Mesenchymal stem cell (in vitro differentiated cells and primary cell): ENCODE data around the gene SLC1A5.
"Not testable (repeated sequence)": the region's sequence is repeated elsewhere in the genome, so short reads cannot be mapped to it uniquely, and the experiment has no call there.

Source experiments
- DNase-seq: peaks from one replicate; pipeline ENCODE4 v3.0.0-alpha.2; 2013
- H2AFZ ChIP-seq: one replicate; pipeline ENCODE4 v1.6.1; 2013; ENCODE audit warnings: low read depth, mild to moderate bottlenecking, control low read depth, inconsistent platforms, low read length, moderate library complexity
- H2AK5ac ChIP-seq: 2 replicates; pipeline ENCODE4 v1.6.1; 2013; ENCODE audit warnings: low read length, moderate library complexity, mild to moderate bottlenecking, inconsistent platforms; ENCODE audit not compliant: severe bottlenecking
- H2BK120ac ChIP-seq: one replicate; pipeline ENCODE4 v1.6.1; 2013; ENCODE audit warnings: low read depth, mild to moderate bottlenecking, inconsistent platforms, low read length, moderate library complexity
- H2BK12ac ChIP-seq, 2 experiments: one replicate each; pipeline ENCODE4 v1.6.1; 2013; ENCODE audit warnings: inconsistent platforms in 2 of 2, low read length in 2 of 2, mild to moderate bottlenecking in 2 of 2, moderate library complexity in 2 of 2, control low read depth in 1 of 2
- H2BK15ac ChIP-seq: one replicate; pipeline ENCODE4 v1.6.1; 2013; ENCODE audit warnings: mild to moderate bottlenecking, low read depth, inconsistent platforms; ENCODE audit not compliant: poor library complexity, severe bottlenecking
- H2BK5ac ChIP-seq: 2 replicates; pipeline ENCODE4 v1.6.1; 2013; ENCODE audit warnings: low read depth, mild to moderate bottlenecking, low read length, control low read depth, inconsistent platforms; ENCODE audit not compliant: poor library complexity, severe bottlenecking
- H3K14ac ChIP-seq, 2 experiments: one replicate each; pipeline ENCODE4 v1.6.1; 2013; ENCODE audit warnings: inconsistent platforms in 2 of 2, low read length in 2 of 2, control low read depth in 1 of 2, mild to moderate bottlenecking in 1 of 2, moderate library complexity in 1 of 2
- H3K18ac ChIP-seq, 2 experiments: one replicate each; pipeline ENCODE4 v1.6.1; 2013; ENCODE audit warnings: inconsistent platforms in 2 of 2, low read length in 2 of 2, control low read depth in 1 of 2, low read depth in 1 of 2, mild to moderate bottlenecking in 1 of 2
- H3K23ac ChIP-seq, 2 experiments: one replicate each; pipeline ENCODE4 v1.6.1; 2013; ENCODE audit warnings: inconsistent platforms in 2 of 2, low read length in 2 of 2, mild to moderate bottlenecking in 2 of 2, moderate library complexity in 2 of 2, control low read depth in 1 of 2
- H3K27ac ChIP-seq: 2 replicates; pipeline ENCODE4 v1.5.1; 2013; ENCODE audit warnings: mild to moderate bottlenecking, moderate library complexity, low read length, control low read depth, inconsistent platforms; ENCODE audit not compliant: poor library complexity, severe bottlenecking
- H3K27me3 ChIP-seq, 2 experiments: 2 replicates each; pipeline versions ENCODE4 v1.6.1 to v1.7.0; 2013; ENCODE audit warnings: low read length in 2 of 2, mild to moderate bottlenecking in 2 of 2, moderate library complexity in 2 of 2, control low read depth in 1 of 2, inconsistent platforms in 1 of 2; ENCODE audit not compliant: control insufficient read depth in 1 of 2, insufficient read depth in 1 of 2
- H3K36me3 ChIP-seq, 2 experiments: 2 replicates each; pipeline versions ENCODE4 v1.6.1 to v1.7.0; 2013; ENCODE audit warnings: low read length in 2 of 2, control low read depth in 1 of 2, inconsistent platforms in 1 of 2, low read depth in 1 of 2, mild to moderate bottlenecking in 1 of 2; ENCODE audit not compliant: insufficient read depth in 2 of 2, control insufficient read depth in 1 of 2
- H3K4ac ChIP-seq, 2 experiments: one replicate each; pipeline ENCODE4 v1.6.1; 2013; ENCODE audit warnings: inconsistent platforms in 2 of 2, low read length in 2 of 2, mild to moderate bottlenecking in 2 of 2, moderate library complexity in 2 of 2, control low read depth in 1 of 2, low read depth in 1 of 2
- H3K4me1 ChIP-seq: 2 replicates; pipeline ENCODE4 v1.6.1; 2013; ENCODE audit warnings: low read depth, low read length, control low read depth; ENCODE audit not compliant: control insufficient read depth, insufficient read depth
- H3K4me2 ChIP-seq: 2 replicates; pipeline ENCODE4 v1.6.1; 2013; ENCODE audit warnings: low read length, mild to moderate bottlenecking, inconsistent platforms; ENCODE audit not compliant: poor library complexity, severe bottlenecking
- H3K4me3 ChIP-seq, 2 experiments: 2 replicates each; pipeline versions ENCODE4 v1.5.1 to v1.7.0; 2013; ENCODE audit warnings: low read length in 2 of 2, mild to moderate bottlenecking in 2 of 2, control low read depth in 1 of 2, low read depth in 1 of 2; ENCODE audit not compliant: insufficient read depth in 1 of 2
- H3K79me1 ChIP-seq: replicated peaks from 2 replicates; pipeline ENCODE4 v1.6.1; 2013; ENCODE audit warnings: mild to moderate bottlenecking, control low read depth, low read length, inconsistent platforms; ENCODE audit not compliant: poor library complexity, severe bottlenecking
- H3K9ac ChIP-seq: 2 replicates; pipeline ENCODE4 v1.7.0; 2013; ENCODE audit warnings: mild to moderate bottlenecking, low read length, moderate library complexity
- H3K9me3 ChIP-seq: 2 replicates; pipeline ENCODE4 v1.7.0; 2013; ENCODE audit warnings: mild to moderate bottlenecking, low read length; ENCODE audit not compliant: control insufficient read depth
- H4K8ac ChIP-seq: one replicate; pipeline ENCODE4 v1.6.1; 2013; ENCODE audit warnings: inconsistent platforms, mild to moderate bottlenecking, low read length, moderate library complexity
- H4K91ac ChIP-seq: one replicate; pipeline ENCODE4 v1.6.1; 2013; ENCODE audit warnings: mild to moderate bottlenecking, low read length, inconsistent platforms
- WGBS: methylation state at CpG from one replicate; pipeline ENCODE4 v1.1.7; 2013; ENCODE audit warnings: mixed read lengths; 5-methylcytosine and 5-hydroxymethylcytosine counted together

Gene SLC1A5

DNA sequence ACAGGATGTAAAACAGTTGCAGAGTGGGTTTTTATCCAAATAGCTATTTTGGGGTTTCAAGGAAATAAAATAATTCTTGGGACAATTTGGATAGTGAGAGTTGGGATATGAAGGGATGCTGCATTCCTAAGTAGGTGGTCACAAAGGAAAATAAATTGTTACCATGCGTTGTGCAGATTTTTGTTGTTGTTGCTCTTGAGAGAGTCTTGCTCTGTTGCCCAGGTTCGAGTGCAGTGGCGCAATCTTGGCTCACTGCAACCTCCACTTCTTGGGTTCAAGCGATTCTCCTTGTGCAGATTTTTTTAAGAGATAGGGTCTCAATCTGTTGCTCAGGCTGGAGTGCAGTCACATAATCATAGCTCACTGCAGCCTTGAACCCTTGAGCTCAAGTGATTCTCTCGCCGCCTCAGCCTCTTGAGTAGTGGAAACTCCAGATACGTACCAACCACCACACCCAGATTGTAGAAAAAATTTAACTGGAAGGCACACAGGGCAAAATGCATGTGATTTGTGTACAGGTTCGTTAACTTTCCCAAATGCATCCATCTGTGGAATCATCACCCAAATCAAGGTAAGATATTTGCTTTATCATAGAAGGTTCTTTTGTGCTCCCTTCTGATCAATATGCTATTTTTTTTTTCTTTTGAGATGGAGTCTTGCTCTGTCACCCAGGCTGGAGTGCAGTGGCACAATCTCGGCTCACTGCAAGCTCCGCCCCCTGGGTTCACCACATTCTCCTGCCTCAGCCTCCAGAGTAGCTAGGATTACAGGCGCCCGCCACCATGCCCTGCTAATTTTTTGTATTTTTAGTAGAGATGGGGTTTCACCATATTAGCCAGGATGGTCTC, 16.0 kb downstream of the SLC1A5 start:
- no peak overlapping the region for H3K4me2 ChIP-seq
- H2BK5ac ChIP-seq: no peak overlapping the region
- H3K4me3 ChIP-seq: no peak overlapping the region
- WGBS: 84% methylated on average over 8 of the region's 12 CpGs
- H2BK120ac ChIP-seq: no peak overlapping the region
- no peak overlapping the region for H3K23ac ChIP-seq
- no peak overlapping the region for H2AFZ ChIP-seq
- no peaks in the 10 kb centered on the region for H3K4me1 ChIP-seq
- H2AK5ac ChIP-seq: no peak overlapping the region
- H2BK15ac ChIP-seq: no peak overlapping the region
- no peak overlapping the region for H3K14ac ChIP-seq
- no peak overlapping the region for H3K9ac ChIP-seq
- no peaks in the 10 kb centered on the region for H3K27me3 ChIP-seq
- no peak for DNase-seq
- no peak overlapping the region for H2BK12ac ChIP-seq
- H3K27ac ChIP-seq: no peak overlapping the region
- H3K79me1 ChIP-seq: peaks cover 3% of the 10 kb centered on the region
- no peak overlapping the region for H3K18ac ChIP-seq
- no peak overlapping the region for H3K4ac ChIP-seq
- no peaks in the 10 kb centered on the region for H3K9me3 ChIP-seq
- H4K91ac ChIP-seq: no peak overlapping the region
- no peak overlapping the region for H4K8ac ChIP-seq
- peaks cover 35 to 36% of the 10 kb centered on the region in 2 experiments for H3K36me3 ChIP-seq

DNA sequence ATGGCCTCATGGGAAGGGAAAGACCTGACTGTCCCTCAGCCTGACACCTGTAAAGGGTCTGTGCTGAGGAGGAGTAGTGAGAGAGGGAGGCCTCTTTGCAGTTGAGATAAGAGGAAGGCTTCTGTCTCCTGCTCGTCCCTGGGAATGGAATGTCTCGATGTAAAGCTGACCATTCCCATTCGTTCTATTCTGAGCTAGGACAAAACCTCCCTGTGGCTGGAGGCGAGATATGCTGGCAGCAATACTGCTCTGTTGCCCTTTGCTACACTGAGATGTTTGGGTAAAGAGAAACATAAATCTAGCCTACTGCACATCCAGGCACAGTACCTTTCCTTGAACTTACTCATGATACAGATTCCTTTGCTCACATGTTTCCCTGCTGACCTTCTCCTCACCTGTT, 19.6 kb downstream of the SLC1A5 start:
- DNase-seq, H3K4me2 ChIP-seq, H3K27me3 ChIP-seq, H3K18ac ChIP-seq, H3K79me1 ChIP-seq, H2AFZ ChIP-seq, H3K4me1 ChIP-seq, H4K91ac ChIP-seq, H4K8ac ChIP-seq, H3K4me3 ChIP-seq, H3K9ac ChIP-seq, H3K36me3 ChIP-seq, H2BK12ac ChIP-seq, H3K14ac ChIP-seq, H2AK5ac ChIP-seq, H3K27ac ChIP-seq, H2BK15ac ChIP-seq, H3K9me3 ChIP-seq, H3K23ac ChIP-seq, H3K4ac ChIP-seq, H2BK120ac ChIP-seq, H2BK5ac ChIP-seq: not testable (repeated sequence)
- WGBS: 28% methylated on average over 4 of the region's 4 CpGs

DNA sequence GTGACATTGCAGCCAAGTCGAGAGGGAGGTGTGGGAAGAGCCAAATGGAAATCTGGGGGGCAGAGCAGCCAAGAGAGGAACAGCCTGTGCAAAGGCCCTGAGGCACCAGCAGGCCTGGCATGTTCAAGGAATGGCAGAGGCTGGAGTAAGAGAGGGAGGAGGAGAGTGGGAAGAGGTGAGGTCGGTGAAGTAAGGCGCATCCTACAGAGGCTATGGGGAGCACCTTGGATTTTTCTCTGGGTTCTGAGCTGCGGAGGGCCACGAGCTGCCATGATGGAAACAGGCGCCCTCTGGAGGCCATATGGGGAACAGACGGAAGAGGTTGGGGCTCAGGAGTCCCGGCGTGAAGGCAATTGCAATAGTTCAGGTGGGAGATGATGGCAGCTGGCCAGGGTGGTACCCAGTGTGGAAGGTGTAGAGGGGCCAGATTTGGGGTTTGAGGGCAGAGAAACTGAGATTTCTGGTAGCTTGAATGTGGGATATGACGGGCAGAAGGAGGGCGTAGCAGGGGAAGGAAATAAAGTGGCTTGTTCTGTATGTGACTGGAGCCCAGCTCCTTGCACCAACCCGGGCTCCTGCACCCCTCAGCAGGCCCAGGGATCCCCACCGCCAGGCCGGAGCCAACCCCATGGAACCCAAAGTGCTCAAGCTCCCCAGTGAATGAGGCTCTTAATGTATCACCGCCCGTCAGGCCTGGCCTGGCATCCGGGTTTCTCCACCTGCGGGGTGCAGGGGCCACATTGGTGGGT, 21.7 kb downstream of the SLC1A5 start:
- Histone ChIP-seq H2BK12ac (no peak overlapping the region), H3K14ac (no peak overlapping the region), H3K23ac (no peak overlapping the region), H4K8ac (no peak overlapping the region), H2BK15ac (no peak overlapping the region), H3K4me2 (no peak overlapping the region), H3K27me3 (no peaks in the 10 kb centered on the region), H3K9me3 (no peaks in the 10 kb centered on the region), H3K27ac (no peak overlapping the region), H2BK5ac (no peak overlapping the region), H3K9ac (no peak overlapping the region), H3K4me1 (no peaks in the 10 kb centered on the region), H3K4ac (no peak overlapping the region), H3K18ac (no peak overlapping the region), H3K36me3 (no peaks in the 10 kb centered on the region), H2AK5ac (no peak overlapping the region), H3K4me3 (no peak overlapping the region), H2AFZ (no peak overlapping the region), H2BK120ac (no peak overlapping the region), H3K79me1 (no peaks in the 10 kb centered on the region), H4K91ac (no peak overlapping the region)
- no peak for DNase-seq
- 64% methylated on average over 18 of the region's 18 CpGs for WGBS

- Histone ChIP-seq H3K27me3 (no peaks in the 10 kb centered on the region), H2BK15ac (no peak overlapping the region), H2BK120ac (no peak overlapping the region), H3K4me3 (no peak overlapping the region), H4K8ac (peak overlapping the region; percentile 19), H3K36me3 (no peaks in the 10 kb centered on the region), H3K27ac (no peak overlapping the region), H3K4me2 (no peak overlapping the region), H3K4ac (no peak overlapping the region), H2AFZ (no peak overlapping the region), H2AK5ac (no peak overlapping the region), H2BK12ac (no peak overlapping the region), H4K91ac (no peak overlapping the region), H3K18ac (no peak overlapping the region), H3K23ac (no peak overlapping the region), H3K4me1 (no peaks in the 10 kb centered on the region), H3K14ac (no peak overlapping the region), H3K9ac (no peak overlapping the region), H3K9me3 (no peaks in the 10 kb centered on the region), H2BK5ac (no peak overlapping the region), H3K79me1 (no peaks in the 10 kb centered on the region)
- no peak for DNase-seq
- 80% methylated on average over 11 of the region's 11 CpGs for WGBS
Measured at GRCh38 chr19:46764817-46765291, 23.5 kb downstream of the SLC1A5 start.
